C4-2B (cell line): ENCODE results near the gene RPRD1B.

Experiments
- CTCF ChIP-seq: fragments of 450-650 bp; conservative IDR thresholded peaks from 2 replicates; pipeline ENCODE4 v1.5.1; 2017; ENCODE audit warnings: mild to moderate bottlenecking
- ZFX ChIP-seq: fragments of 450-650 bp; IDR thresholded peaks from 2 replicates; pipeline ENCODE4 v1.6.1; 2017

GRCh38 chr20:38104285-38104684, 70.7 kb downstream of the RPRD1B start:
- TF ChIP-seq CTCF (no peak), ZFX (no peak)
